Osteocyte (in vitro differentiated cells): ENCODE measurements around the gene PADI3. TPM values are rescaled to one million over a fixed set of nuclear protein-coding genes. Genes with fewer than 3 reads are reported as not detected.

Source experiments
- DNase-seq: peaks from one replicate; pipeline ENCODE4 v3.0.0; 2021; ENCODE audit warnings: mixed read lengths; ENCODE audit not compliant: unreplicated experiment; ENCODE audit errors: extremely low spot score
- H3K27ac Mint-ChIP-seq: one replicate; pipeline ENCODE4 v1.8.0; 2021; ENCODE audit warnings: mild to moderate bottlenecking, mixed read lengths; ENCODE audit not compliant: unreplicated experiment
- H3K27me3 Mint-ChIP-seq: one replicate; pipeline ENCODE4 v1.8.0; 2021; ENCODE audit warnings: mixed read lengths; ENCODE audit not compliant: unreplicated experiment
- H3K36me3 Mint-ChIP-seq: one replicate; pipeline ENCODE4 v1.8.0; 2021; ENCODE audit warnings: mixed read lengths; ENCODE audit not compliant: unreplicated experiment
- H3K4me1 Mint-ChIP-seq: one replicate; pipeline ENCODE4 v1.8.0; 2021; ENCODE audit warnings: mixed read lengths; ENCODE audit not compliant: unreplicated experiment
- H3K4me3 Mint-ChIP-seq: one replicate; pipeline ENCODE4 v1.8.0; 2021; ENCODE audit warnings: mild to moderate bottlenecking, moderate library complexity, mixed read lengths; ENCODE audit not compliant: unreplicated experiment
- H3K9me3 Mint-ChIP-seq: one replicate; pipeline ENCODE4 v1.8.0; 2021; ENCODE audit warnings: mixed read lengths; ENCODE audit not compliant: unreplicated experiment
- total RNA-seq: library from RNA; stranded (reverse); gene quantifications from 2 replicates; pipeline ENCODE4 v1.2.1, GENCODE V29; 2021
- TF ChIP-seq, protein P1 (sequence below): fragments of 200-600 bp; sonication (generic); IDR thresholded peaks from 2 replicates; pipeline ENCODE4 v1.5.0; 2021; ENCODE audit warnings: antibody characterized with exemption, mild to moderate bottlenecking, moderate library complexity

Gene PADI3
- total RNA-seq, 1 donor from 2014 or later, result 0.73 TPM

DNA sequence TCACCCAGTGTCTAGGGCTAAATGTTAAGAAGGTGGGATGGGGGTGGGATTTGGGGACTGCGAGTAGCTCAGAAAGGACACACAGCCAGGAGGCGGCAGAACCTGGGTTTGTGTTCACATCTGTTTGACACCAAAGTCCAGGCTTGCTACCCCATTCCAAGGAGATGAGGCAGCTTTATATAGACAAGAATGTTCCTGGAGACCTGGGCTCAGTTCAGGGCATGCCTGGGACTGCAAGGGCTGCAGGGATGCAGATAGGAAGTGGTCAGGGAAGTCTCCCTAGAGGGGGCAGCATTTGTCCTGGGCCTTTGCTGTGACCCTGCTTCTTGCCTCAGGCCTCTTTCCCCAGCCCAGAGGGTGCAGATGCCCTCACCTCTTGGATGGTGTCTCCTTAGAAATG, 16.3 kb downstream of the PADI3 start:
- no peak overlapping the region for H3K27ac Mint-ChIP-seq
- H3K27me3 Mint-ChIP-seq, result peaks cover 6% of the 10 kb centered on the region
- TF ChIP-seq, protein P1, sequence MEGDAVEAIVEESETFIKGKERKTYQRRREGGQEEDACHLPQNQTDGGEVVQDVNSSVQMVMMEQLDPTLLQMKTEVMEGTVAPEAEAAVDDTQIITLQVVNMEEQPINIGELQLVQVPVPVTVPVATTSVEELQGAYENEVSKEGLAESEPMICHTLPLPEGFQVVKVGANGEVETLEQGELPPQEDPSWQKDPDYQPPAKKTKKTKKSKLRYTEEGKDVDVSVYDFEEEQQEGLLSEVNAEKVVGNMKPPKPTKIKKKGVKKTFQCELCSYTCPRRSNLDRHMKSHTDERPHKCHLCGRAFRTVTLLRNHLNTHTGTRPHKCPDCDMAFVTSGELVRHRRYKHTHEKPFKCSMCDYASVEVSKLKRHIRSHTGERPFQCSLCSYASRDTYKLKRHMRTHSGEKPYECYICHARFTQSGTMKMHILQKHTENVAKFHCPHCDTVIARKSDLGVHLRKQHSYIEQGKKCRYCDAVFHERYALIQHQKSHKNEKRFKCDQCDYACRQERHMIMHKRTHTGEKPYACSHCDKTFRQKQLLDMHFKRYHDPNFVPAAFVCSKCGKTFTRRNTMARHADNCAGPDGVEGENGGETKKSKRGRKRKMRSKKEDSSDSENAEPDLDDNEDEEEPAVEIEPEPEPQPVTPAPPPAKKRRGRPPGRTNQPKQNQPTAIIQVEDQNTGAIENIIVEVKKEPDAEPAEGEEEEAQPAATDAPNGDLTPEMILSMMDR, result no peak
- H3K36me3 Mint-ChIP-seq, result peaks cover 4% of the 10 kb centered on the region
- no peak overlapping the region for H3K4me3 Mint-ChIP-seq
- no peaks in the 10 kb centered on the region for H3K4me1 Mint-ChIP-seq
- H3K9me3 Mint-ChIP-seq, result peaks cover 5% of the 10 kb centered on the region
- DNase-seq, result no peak

DNA sequence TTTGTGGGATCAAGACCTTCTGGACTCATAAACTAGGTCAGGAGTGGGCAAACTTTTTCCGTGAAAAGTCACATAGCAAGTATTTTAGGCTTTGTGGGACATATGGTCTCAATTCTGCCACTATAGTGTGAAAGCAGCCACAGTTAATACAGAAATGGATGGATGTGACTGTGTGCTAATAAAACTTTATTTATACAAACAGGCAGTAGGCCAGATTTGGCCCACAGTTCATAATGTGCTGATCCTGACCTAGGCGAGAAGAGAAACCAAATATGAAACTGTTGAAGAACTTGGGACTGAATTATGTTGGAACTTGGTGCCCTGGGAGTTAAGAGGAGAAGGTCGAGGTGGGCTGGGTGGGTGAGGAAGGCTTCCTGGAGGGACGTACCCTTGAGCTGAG, 17.1 kb downstream of the PADI3 start:
- Mint-ChIP-seq H3K36me3 (peaks cover 4% of the 10 kb centered on the region), H3K4me3 (no peak overlapping the region), H3K9me3 (peaks cover 5% of the 10 kb centered on the region), H3K27ac (no peak overlapping the region), H3K4me1 (no peaks in the 10 kb centered on the region), H3K27me3 (peaks cover 6% of the 10 kb centered on the region)
- no peak for DNase-seq
- TF ChIP-seq, protein P1, result no peak

DNA sequence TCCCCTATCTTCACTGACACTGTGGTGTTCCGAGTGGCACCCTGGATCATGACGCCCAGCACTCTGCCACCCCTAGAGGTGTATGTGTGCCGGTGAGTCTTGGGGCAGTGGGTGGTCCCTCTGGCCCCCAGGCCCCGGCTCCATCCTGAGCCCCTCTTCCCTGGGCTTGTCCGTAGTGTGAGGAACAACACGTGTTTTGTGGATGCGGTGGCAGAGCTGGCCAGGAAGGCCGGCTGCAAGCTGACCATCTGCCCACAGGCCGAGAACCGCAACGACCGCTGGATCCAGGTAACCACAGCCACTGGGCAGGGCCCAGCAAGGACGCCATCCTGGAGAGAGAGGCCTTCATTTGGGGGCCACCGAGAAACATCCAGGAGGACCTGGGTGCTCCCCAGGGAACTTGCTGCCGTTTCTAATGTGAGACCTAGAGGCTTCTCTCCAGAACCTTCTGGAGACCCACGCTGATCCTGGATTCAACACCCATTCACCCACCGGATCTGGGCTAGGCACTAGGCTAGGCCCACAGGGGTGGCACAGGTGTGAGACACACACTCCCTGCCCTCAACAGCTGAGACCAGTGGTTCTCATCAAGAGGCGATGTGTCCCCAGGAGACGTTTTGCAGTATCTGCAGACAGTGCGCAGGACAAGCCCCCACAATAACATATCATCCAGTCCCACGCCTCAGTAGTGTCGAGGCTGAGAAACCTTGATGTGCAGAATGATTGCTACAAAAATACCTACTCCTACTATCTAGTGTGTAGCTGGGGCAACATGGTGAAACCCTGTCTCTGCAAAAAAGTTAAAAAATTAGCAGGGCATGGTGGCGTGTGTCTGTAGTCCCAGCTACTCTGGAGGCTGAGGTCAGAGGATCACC, 22.2 kb downstream of the PADI3 start:
- no peaks in the 10 kb centered on the region for H3K27me3 Mint-ChIP-seq
- H3K27ac Mint-ChIP-seq, result no peak overlapping the region
- H3K9me3 Mint-ChIP-seq, result no peaks in the 10 kb centered on the region
- H3K4me3 Mint-ChIP-seq, result no peak overlapping the region
- TF ChIP-seq, protein P1, result no peak
- H3K4me1 Mint-ChIP-seq, result no peaks in the 10 kb centered on the region
- DNase-seq, result no peak
- H3K36me3 Mint-ChIP-seq, result no peaks in the 10 kb centered on the region

DNA sequence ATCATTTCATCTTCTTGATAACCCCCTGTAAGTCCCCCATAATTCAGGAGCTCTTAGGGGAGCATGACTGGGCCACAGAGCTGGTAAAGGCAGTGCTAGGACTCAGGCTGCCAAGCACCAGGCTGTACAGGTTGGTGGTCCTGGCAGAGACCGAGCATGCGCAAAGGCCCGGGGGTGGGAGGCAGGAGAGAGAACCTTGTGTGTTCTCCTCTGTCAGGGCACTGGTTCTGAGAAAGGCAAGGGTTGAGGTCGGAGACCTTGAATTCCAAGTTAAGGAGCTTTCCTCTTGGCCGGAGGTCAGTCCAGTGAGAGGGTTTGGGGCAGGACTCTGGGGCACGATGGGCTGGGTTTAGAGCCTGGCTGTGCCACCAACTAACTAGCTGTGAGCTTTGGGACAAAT, 23.2 kb downstream of the PADI3 start:
- H3K4me3 Mint-ChIP-seq, result no peak overlapping the region
- H3K9me3 Mint-ChIP-seq, result no peaks in the 10 kb centered on the region
- no peaks in the 10 kb centered on the region for H3K27me3 Mint-ChIP-seq
- DNase-seq, result no peak
- H3K36me3 Mint-ChIP-seq, result no peaks in the 10 kb centered on the region
- H3K4me1 Mint-ChIP-seq, result peaks cover 4% of the 10 kb centered on the region
- TF ChIP-seq, protein P1, result no peak
- H3K27ac Mint-ChIP-seq, result no peak overlapping the region

DNA sequence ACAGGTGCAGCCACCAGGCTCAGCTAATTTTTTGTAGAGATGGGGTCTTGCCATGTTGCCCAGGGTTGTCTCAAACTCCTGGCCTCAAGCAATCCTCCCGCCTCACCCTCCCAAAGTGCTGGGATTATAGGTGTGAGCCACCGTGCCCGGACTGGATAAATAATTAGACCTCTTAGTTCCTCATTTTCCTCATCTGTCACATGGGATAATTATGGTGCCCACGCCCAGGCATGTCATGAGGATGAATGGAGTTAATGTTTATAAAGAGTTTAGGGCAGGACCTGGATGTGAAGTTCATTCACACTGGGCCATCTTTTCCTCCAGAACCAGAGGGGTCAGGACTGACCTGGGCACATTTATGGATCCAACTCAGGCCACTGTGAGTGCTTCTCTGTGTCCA, 23.7 kb downstream of the PADI3 start:
- Mint-ChIP-seq H3K27ac (no peak overlapping the region), H3K27me3 (no peaks in the 10 kb centered on the region), H3K9me3 (no peaks in the 10 kb centered on the region), H3K36me3 (no peaks in the 10 kb centered on the region), H3K4me3 (no peak overlapping the region), H3K4me1 (peaks cover 4% of the 10 kb centered on the region)
- TF ChIP-seq, protein P1, result no peak
- no peak for DNase-seq
